Loucy (cell line): ENCODE data around the gene PPIC.

ENCODE experiments used
- H2AFZ ChIP-seq: fragments of 200-600 bp; sonication (generic); 2 replicates; pipeline ENCODE4 v1.6.0; 2016; ENCODE audit warnings: antibody characterized with exemption, mild to moderate bottlenecking, low read length, moderate library complexity
- H3F3A ChIP-seq: fragments of 200-600 bp; 2 replicates; pipeline ENCODE4 v1.6.0; 2016; ENCODE audit warnings: antibody characterized with exemption, low read depth, mild to moderate bottlenecking
- H3K27me3 ChIP-seq: fragments of 200-600 bp; sonication (generic); 2 replicates; pipeline ENCODE4 v1.6.1; 2014; ENCODE audit warnings: low read length, mild to moderate bottlenecking; ENCODE audit not compliant: insufficient read depth, poor library complexity, severe bottlenecking
- H3K36me3 ChIP-seq: fragments of 200-600 bp; sonication (generic); 2 replicates; pipeline ENCODE4 v1.6.1; 2016; ENCODE audit warnings: low read length; ENCODE audit not compliant: insufficient read depth
- H3K4me1 ChIP-seq: fragments of 200-600 bp; sonication (generic); 2 replicates; pipeline ENCODE4 v1.5.1; 2014; ENCODE audit warnings: low read length, mild to moderate bottlenecking; ENCODE audit not compliant: insufficient read depth, poor library complexity, severe bottlenecking
- H3K4me2 ChIP-seq: fragments of 200-600 bp; sonication (generic); 2 replicates; pipeline ENCODE4 v1.6.0; 2014; ENCODE audit warnings: antibody characterized with exemption, low read length, low read depth, mild to moderate bottlenecking; ENCODE audit not compliant: poor library complexity, severe bottlenecking
- H3K4me3 ChIP-seq: fragments of 200-600 bp; sonication (generic); 2 replicates; pipeline ENCODE4 v1.5.1; 2014; ENCODE audit warnings: low read length, mild to moderate bottlenecking, mixed read lengths; ENCODE audit not compliant: poor library complexity, severe bottlenecking
- H3K79me2 ChIP-seq: fragments of 200-600 bp; sonication (generic); 2 replicates; pipeline ENCODE4 v1.6.1; 2014; ENCODE audit warnings: low read length; ENCODE audit not compliant: insufficient read depth
- H3K9ac ChIP-seq: fragments of 200-600 bp; sonication (generic); 2 replicates; pipeline ENCODE4 v1.6.0; 2014; ENCODE audit warnings: mild to moderate bottlenecking, low read depth, low read length, moderate library complexity; ENCODE audit not compliant: poor library complexity, severe bottlenecking
- H3K9me2 ChIP-seq: fragments of 200-600 bp; sonication (generic); replicated peaks from 2 replicates; pipeline ENCODE4 v1.6.1; 2016; ENCODE audit warnings: low read depth, low read length, mixed read lengths
- H3K9me3 ChIP-seq: fragments of 200-600 bp; sonication (generic); 2 replicates; pipeline ENCODE4 v1.6.1; 2014; ENCODE audit warnings: mild to moderate bottlenecking, antibody characterized with exemption, low read length, low read depth; ENCODE audit not compliant: insufficient read depth
- H4K20me1 ChIP-seq: fragments of 200-600 bp; sonication (generic); 2 replicates; pipeline ENCODE4 v1.6.0; 2014; ENCODE audit warnings: antibody characterized with exemption, low read length, mild to moderate bottlenecking; ENCODE audit not compliant: insufficient read depth, poor library complexity, severe bottlenecking
- EZH2phosphoT487 ChIP-seq: fragments of 200-600 bp; IDR thresholded peaks from 2 replicates; pipeline ENCODE4 v1.6.1; 2018; ENCODE audit warnings: antibody characterized with exemption, mild to moderate bottlenecking, moderate library complexity, borderline replicate concordance
- TF ChIP-seq, protein P1 (sequence below): fragments of 200-600 bp; sonication (generic); conservative IDR thresholded peaks from 2 replicates; pipeline ENCODE4 v1.5.1; 2014; ENCODE audit warnings: mild to moderate bottlenecking, antibody characterized with exemption, low read length

The PPIC gene

DNA sequence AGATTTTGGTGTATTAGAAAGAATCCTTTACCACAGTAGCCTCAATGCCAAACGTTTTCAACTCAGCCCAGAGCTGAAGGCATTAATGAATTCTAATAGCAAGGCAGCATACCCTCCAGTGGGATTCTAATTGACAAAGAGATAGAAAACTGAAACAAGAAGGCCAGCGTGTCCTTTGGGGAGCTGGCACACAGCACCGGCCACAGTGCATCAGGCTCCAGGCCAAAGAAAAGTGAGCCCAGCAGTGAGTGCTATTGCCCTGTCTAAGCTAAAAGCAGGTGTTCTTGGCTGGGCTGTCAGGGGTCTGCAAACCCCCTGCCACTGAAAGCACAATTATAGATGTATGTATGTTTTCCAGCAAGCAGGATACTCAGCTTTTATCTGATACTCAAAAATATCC, 40.4 kb downstream of the PPIC start:
- no peak overlapping the region for H3K9ac ChIP-seq
- no peak overlapping the region for H2AFZ ChIP-seq
- no peaks in the 10 kb centered on the region for H4K20me1 ChIP-seq
- no peak overlapping the region for H3K4me3 ChIP-seq
- no peaks in the 10 kb centered on the region for H3F3A ChIP-seq
- H3K4me2 ChIP-seq = no peak overlapping the region
- H3K9me3 ChIP-seq = no peaks in the 10 kb centered on the region
- no peaks in the 10 kb centered on the region for H3K79me2 ChIP-seq
- H3K36me3 ChIP-seq = no peaks in the 10 kb centered on the region
- no peaks in the 10 kb centered on the region for H3K9me2 ChIP-seq
- TF ChIP-seq EZH2phosphoT487 = no peak
- TF ChIP-seq, protein P1, sequence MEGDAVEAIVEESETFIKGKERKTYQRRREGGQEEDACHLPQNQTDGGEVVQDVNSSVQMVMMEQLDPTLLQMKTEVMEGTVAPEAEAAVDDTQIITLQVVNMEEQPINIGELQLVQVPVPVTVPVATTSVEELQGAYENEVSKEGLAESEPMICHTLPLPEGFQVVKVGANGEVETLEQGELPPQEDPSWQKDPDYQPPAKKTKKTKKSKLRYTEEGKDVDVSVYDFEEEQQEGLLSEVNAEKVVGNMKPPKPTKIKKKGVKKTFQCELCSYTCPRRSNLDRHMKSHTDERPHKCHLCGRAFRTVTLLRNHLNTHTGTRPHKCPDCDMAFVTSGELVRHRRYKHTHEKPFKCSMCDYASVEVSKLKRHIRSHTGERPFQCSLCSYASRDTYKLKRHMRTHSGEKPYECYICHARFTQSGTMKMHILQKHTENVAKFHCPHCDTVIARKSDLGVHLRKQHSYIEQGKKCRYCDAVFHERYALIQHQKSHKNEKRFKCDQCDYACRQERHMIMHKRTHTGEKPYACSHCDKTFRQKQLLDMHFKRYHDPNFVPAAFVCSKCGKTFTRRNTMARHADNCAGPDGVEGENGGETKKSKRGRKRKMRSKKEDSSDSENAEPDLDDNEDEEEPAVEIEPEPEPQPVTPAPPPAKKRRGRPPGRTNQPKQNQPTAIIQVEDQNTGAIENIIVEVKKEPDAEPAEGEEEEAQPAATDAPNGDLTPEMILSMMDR = no peak
- H3K4me1 ChIP-seq = no peaks in the 10 kb centered on the region
- no peaks in the 10 kb centered on the region for H3K27me3 ChIP-seq

DNA sequence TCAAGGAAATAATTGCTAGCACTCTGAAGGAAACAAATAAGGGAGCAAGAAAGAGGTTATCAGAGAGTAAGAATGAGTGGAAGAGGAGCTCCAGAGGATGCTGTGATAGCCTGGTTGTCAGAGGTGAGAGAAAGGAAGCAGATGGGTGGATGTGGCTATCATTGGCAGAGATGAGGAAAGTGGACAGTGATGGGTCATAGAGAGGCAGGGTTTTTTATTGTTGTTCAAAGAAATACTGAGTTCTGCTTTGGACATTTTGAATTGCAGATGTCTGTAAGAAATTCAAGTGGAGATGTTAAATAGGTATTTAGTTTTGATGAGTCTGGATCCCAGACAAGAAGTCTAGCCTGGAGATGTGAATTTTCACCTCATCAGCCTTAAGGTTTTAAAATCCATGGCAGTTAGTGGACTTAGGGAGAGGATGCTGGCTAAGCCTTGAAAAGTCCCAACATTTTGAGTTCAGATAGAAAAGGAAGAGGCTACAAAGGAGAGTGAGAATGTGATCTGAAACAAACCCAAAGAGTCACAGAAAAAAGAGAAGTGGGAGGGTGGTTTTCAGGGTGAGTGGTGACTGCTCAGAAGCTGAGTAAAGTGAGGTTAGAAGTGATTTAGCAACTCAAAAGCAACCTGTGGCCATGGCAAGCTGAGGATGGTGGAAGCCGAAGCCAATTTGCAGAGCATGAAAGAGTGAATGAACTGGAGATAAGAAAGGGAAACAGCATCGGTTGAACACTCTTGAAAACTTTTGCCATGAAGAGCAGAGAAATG, 50.4 kb downstream of the PPIC start:
- Histone ChIP-seq H3K4me2 (no peak overlapping the region), H3K9ac (no peak overlapping the region), H3K27me3 (no peaks in the 10 kb centered on the region), H3K9me3 (no peaks in the 10 kb centered on the region), H2AFZ (no peak overlapping the region), H3K79me2 (no peaks in the 10 kb centered on the region), H3F3A (no peaks in the 10 kb centered on the region), H3K36me3 (no peaks in the 10 kb centered on the region), H3K9me2 (no peaks in the 10 kb centered on the region), H4K20me1 (no peaks in the 10 kb centered on the region), H3K4me3 (no peak overlapping the region), H3K4me1 (no peaks in the 10 kb centered on the region)
- TF ChIP-seq, protein P1 = no peak
- TF ChIP-seq EZH2phosphoT487 = no peak

DNA sequence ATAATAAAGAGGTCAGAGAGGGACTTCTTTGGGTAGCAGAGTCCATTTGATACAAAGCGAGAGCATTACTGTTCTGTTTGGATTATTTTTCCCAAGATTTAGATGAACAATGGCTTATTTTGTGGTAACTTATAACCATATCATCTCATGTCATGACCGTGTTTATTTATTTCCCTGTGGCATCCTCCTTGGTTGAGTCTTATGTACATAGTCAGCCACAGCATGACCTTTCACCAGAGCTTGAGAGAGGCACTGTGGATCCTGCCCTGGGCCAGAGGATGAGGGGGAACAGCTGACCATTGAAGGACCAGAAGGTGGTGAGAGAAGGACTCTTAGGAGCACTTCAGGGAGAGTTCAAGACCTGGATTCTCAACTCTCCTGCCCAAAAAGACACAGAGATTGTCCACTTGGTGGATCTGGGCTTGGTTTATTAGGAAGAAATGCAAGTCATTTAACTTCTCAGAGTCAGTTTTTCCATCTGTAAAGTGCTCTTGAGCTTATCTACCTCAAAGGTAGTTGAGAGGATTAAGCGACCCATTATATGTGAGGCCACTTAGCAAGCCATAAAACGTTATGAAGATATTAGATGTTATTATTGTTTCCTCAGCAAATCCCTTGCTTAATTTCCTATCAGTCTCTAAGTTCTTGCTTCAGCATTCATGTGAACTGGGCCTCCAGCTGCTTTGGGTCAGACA, 51.4 kb downstream of the PPIC start:
- TF ChIP-seq, protein P1 = no peak
- no peak for TF ChIP-seq EZH2phosphoT487
- H3K27me3 ChIP-seq = no peaks in the 10 kb centered on the region
- no peaks in the 10 kb centered on the region for H3K79me2 ChIP-seq
- no peak overlapping the region for H3K4me2 ChIP-seq
- no peak overlapping the region for H3K4me3 ChIP-seq
- no peaks in the 10 kb centered on the region for H3K9me2 ChIP-seq
- no peaks in the 10 kb centered on the region for H3K36me3 ChIP-seq
- no peaks in the 10 kb centered on the region for H3K9me3 ChIP-seq
- no peaks in the 10 kb centered on the region for H4K20me1 ChIP-seq
- no peak overlapping the region for H2AFZ ChIP-seq
- H3F3A ChIP-seq = no peaks in the 10 kb centered on the region
- no peaks in the 10 kb centered on the region for H3K4me1 ChIP-seq
- H3K9ac ChIP-seq = no peak overlapping the region
